Liver (tissue), 9 donors: ENCODE data around the gene SNRPD2. TPM values are rescaled to one million over a fixed set of nuclear protein-coding genes. Genes with fewer than 3 reads are reported as not detected.

Source experiments
- DNase-seq: peaks from one replicate; pipeline ENCODE4 v3.0.0-alpha.2; 2017; ENCODE audit warnings: low spot score
- H3K27ac ChIP-seq, 2 donors: one replicate each; pipeline ENCODE4 v1.7.0; 2013; ENCODE audit warnings: inconsistent platforms in 2 of 2, low read length in 2 of 2, control low read depth in 1 of 2, low read depth in 1 of 2, mild to moderate bottlenecking in 1 of 2
- H3K27me3 ChIP-seq, 4 donors: one replicate each; pipeline versions ENCODE4 v1.6.1 to v1.7.0; 2013; ENCODE audit warnings: low read length in 3 of 4, inconsistent platforms in 1 of 4, mild to moderate bottlenecking in 1 of 4, moderate library complexity in 1 of 4; ENCODE audit not compliant: control insufficient read depth in 4 of 4, insufficient read depth in 4 of 4
- H3K36me3 ChIP-seq, 4 donors: one replicate each; pipeline versions ENCODE4 v1.6.1 to v1.7.0; 2013; ENCODE audit warnings: low read length in 3 of 4, mild to moderate bottlenecking in 3 of 4, low read depth in 1 of 4, moderate library complexity in 1 of 4; ENCODE audit not compliant: control insufficient read depth in 4 of 4, insufficient read depth in 3 of 4
- H3K4me1 ChIP-seq, 4 donors: one replicate each; pipeline versions ENCODE4 v1.6.1 to v1.7.0; 2013; ENCODE audit warnings: low read length in 3 of 4, mild to moderate bottlenecking in 3 of 4, moderate library complexity in 1 of 4; ENCODE audit not compliant: control insufficient read depth in 4 of 4, insufficient read depth in 4 of 4
- H3K4me3 ChIP-seq, 3 donors: one replicate each; pipeline versions ENCODE4 v1.6.1 to v1.7.0; 2013; ENCODE audit warnings: low read length in 3 of 3, control low read depth in 1 of 3, low read depth in 1 of 3, mild to moderate bottlenecking in 1 of 3
- H3K9ac ChIP-seq, 2 donors: one replicate each; pipeline ENCODE4 v1.7.0; 2013; ENCODE audit warnings: low read length in 2 of 2, mild to moderate bottlenecking in 2 of 2, moderate library complexity in 2 of 2, control low read depth in 1 of 2, low read depth in 1 of 2
- H3K9me3 ChIP-seq, 4 donors: one replicate each; pipeline versions ENCODE4 v1.6.1 to v1.7.0; 2013; ENCODE audit warnings: low read length in 3 of 4; ENCODE audit not compliant: control insufficient read depth in 4 of 4
- ATF3 ChIP-seq: IDR thresholded peaks from 2 replicates; pipeline ENCODE4 v1.6.1; 2016; ENCODE audit warnings: antibody characterized with exemption
- CTCF ChIP-seq: fragments of 150-350 bp; IDR thresholded peaks from 2 replicates; pipeline ENCODE4 v1.5.1; 2017; ENCODE audit warnings: improper control_type of control experiment, low read depth, low read length; ENCODE audit not compliant: missing input control
- EGR1 ChIP-seq, 2 donors: IDR thresholded peaks; 2 replicates each; pipeline ENCODE4 v1.6.1; 2016 to 2018; ENCODE audit warnings: antibody characterized with exemption in 2 of 2, low read depth in 2 of 2
- FOXA1 ChIP-seq: IDR thresholded peaks from 2 replicates; pipeline ENCODE4 v1.6.1; 2016; ENCODE audit warnings: antibody characterized with exemption
- FOXA2 ChIP-seq: IDR thresholded peaks from 2 replicates; pipeline ENCODE4 v1.6.1; 2016; ENCODE audit warnings: antibody characterized with exemption
- GABPA ChIP-seq, 2 donors: IDR thresholded peaks in 1 of 2; conservative IDR thresholded peaks in 1 of 2; 2 replicates each; pipeline ENCODE4 v1.6.1; 2016; ENCODE audit warnings: antibody characterized with exemption in 2 of 2, mild to moderate bottlenecking in 1 of 2, moderate library complexity in 1 of 2
- HNF4A ChIP-seq, 2 donors: conservative IDR thresholded peaks; 2 replicates each; pipeline ENCODE4 v1.6.1; 2016; ENCODE audit warnings: antibody characterized with exemption in 2 of 2, mild to moderate bottlenecking in 2 of 2
- HNF4G ChIP-seq: IDR thresholded peaks from 2 replicates; pipeline ENCODE4 v1.6.1; 2016; ENCODE audit warnings: antibody characterized with exemption
- JUND ChIP-seq, 2 donors: IDR thresholded peaks; 2 replicates each; pipeline ENCODE4 v1.6.1; 2016; ENCODE audit warnings: antibody characterized with exemption in 2 of 2
- RAD21 ChIP-seq, 2 donors: IDR thresholded peaks; 2 replicates each; pipeline ENCODE4 v1.6.1; 2016; ENCODE audit warnings: antibody characterized with exemption in 2 of 2, mild to moderate bottlenecking in 2 of 2
- RXRA ChIP-seq, 2 donors: IDR thresholded peaks; 2 replicates each; pipeline ENCODE4 v1.6.1; 2017 to 2018; ENCODE audit warnings: antibody characterized with exemption in 2 of 2, mild to moderate bottlenecking in 1 of 2
- SP1 ChIP-seq: IDR thresholded peaks from 2 replicates; pipeline ENCODE4 v1.6.1; 2018; ENCODE audit warnings: antibody characterized with exemption, mild to moderate bottlenecking
- YY1 ChIP-seq: IDR thresholded peaks from 2 replicates; pipeline ENCODE4 v1.6.1; 2016; ENCODE audit warnings: antibody characterized with exemption, mild to moderate bottlenecking
- ZBTB33 ChIP-seq: IDR thresholded peaks from 2 replicates; pipeline ENCODE4 v1.6.1; 2016; ENCODE audit warnings: antibody characterized with exemption
- WGBS: extraction: QIAGEN DNeasy Blood & Tissue Kit; methylation state at CpG from one replicate; pipeline ENCODE4 v1.1.7; 2013; 5-methylcytosine and 5-hydroxymethylcytosine counted together
- polyA plus RNA-seq, 2 donors: library from polyadenylated mRNA; stranded (reverse) in 1 of 2; unstranded in 1 of 2; fragments of 200-250 nt in 1 of 2; fragments of >200 nt in 1 of 2; fragmentation: Nextera tagmentation in 1 of 2; extraction: Ambion mirVana in 1 of 2; gene quantifications; one replicate each; pipeline versions ENCODE4 v1.2.1 to v1.2.3, GENCODE V29; 2013 to 2015
- total RNA-seq, 2 donors: library from RNA; depleted of rRNA; stranded (reverse); fragments of >200 nt; gene quantifications; one replicate each; pipeline ENCODE4 v1.2.3, GENCODE V29; 2014
- donor health status: healthy.
- donor health status: healthy.
- donor health status: healthy.
- donor health status: healthy.
- donor health status: healthy.

Gene SNRPD2
- total and polyA plus RNA-seq, 4 donors: 38.6 to 175 (median 90.5) TPM

- no peak for TF ChIP-seq GABPA (IDR thresholded peaks at IDR 0.05 in 1 of 2, conservative IDR thresholded peaks at IDR 0.05 in 1 of 2)
These were observed 32.5 kb downstream of the SNRPD2 start (continued) for GRCh38 chr19:45659096-45659729.

GRCh38 chr19:45657520-45658167 is 34.1 kb downstream of the SNRPD2 start:
- no peak overlapping the region for H3K4me3 ChIP-seq
- no peaks in the 10 kb centered on the region for H3K9me3 ChIP-seq
- DNase-seq: no peak
- WGBS: 37% methylated on average over 14 of the region's 14 CpGs
- H3K27me3 ChIP-seq: no peaks in the 10 kb centered on the region
- no peak overlapping the region for H3K27ac ChIP-seq
- no peak overlapping the region for H3K9ac ChIP-seq
- TF ChIP-seq GABPA (IDR thresholded peaks at IDR 0.05 in 1 of 2, conservative IDR thresholded peaks at IDR 0.05 in 1 of 2): no peak
- TF ChIP-seq EGR1 (IDR thresholded peaks at IDR 0.05; ENCODE audit: low read depth in 2 of 2): no peak
- no peak for TF ChIP-seq RAD21 (IDR thresholded peaks at IDR 0.05)
- TF ChIP-seq SP1: no peak
- no peak for TF ChIP-seq FOXA2
- no peak for TF ChIP-seq RXRA (IDR thresholded peaks at IDR 0.05)
- TF ChIP-seq FOXA1: no peak
- no peak for TF ChIP-seq ZBTB33
- no peaks in the 10 kb centered on the region for H3K36me3 ChIP-seq
- H3K4me1 ChIP-seq: no peaks in the 10 kb centered on the region

GRCh38 chr19:45655073-45655472 is 36.7 kb downstream of the SNRPD2 start:
- WGBS: 74% methylated on average over 3 of the region's 3 CpGs
- Histone ChIP-seq H3K36me3 (no peaks in the 10 kb centered on the region), H3K9me3 (no peaks in the 10 kb centered on the region), H3K27me3 (no peaks in the 10 kb centered on the region), H3K4me1 (no peaks in the 10 kb centered on the region), H3K9ac (no peak overlapping the region), H3K4me3 (no peak overlapping the region), H3K27ac (no peak overlapping the region)
- no peak for DNase-seq
- no peak for TF ChIP-seq FOXA2

- Histone ChIP-seq H3K27me3 (no peaks in the 10 kb centered on the region), H3K27ac (no peak overlapping the region), H3K4me3 (no peak overlapping the region), H3K9ac (no peak overlapping the region), H3K9me3 (no peaks in the 10 kb centered on the region), H3K4me1 (no peaks in the 10 kb centered on the region), H3K36me3 (no peaks in the 10 kb centered on the region)
- TF ChIP-seq CTCF (no peak), ATF3 (no peak), FOXA1 (no peak), YY1 (no peak), RAD21 (IDR thresholded peaks at IDR 0.05) (no peak), GABPA (IDR thresholded peaks at IDR 0.05 in 1 of 2, conservative IDR thresholded peaks at IDR 0.05 in 1 of 2) (no peak), JUND (IDR thresholded peaks at IDR 0.05) (no peak), EGR1 (IDR thresholded peaks at IDR 0.05; ENCODE audit: low read depth in 2 of 2) (no peak), HNF4A (conservative IDR thresholded peaks at IDR 0.05) (no peak), HNF4G (no peak), SP1 (no peak)
- WGBS: 62% methylated on average over 5 of the region's 5 CpGs
- no peak for DNase-seq
These were observed 38.1 kb downstream of the SNRPD2 start for GRCh38 chr19:45653634-45654033.
